ENCODE data around the gene KANK4.
"Not testable (repeated sequence)": the region's sequence is repeated elsewhere in the genome, so short reads cannot be mapped to it uniquely, and the experiment has no call there.

The KANK4 gene

DNA sequence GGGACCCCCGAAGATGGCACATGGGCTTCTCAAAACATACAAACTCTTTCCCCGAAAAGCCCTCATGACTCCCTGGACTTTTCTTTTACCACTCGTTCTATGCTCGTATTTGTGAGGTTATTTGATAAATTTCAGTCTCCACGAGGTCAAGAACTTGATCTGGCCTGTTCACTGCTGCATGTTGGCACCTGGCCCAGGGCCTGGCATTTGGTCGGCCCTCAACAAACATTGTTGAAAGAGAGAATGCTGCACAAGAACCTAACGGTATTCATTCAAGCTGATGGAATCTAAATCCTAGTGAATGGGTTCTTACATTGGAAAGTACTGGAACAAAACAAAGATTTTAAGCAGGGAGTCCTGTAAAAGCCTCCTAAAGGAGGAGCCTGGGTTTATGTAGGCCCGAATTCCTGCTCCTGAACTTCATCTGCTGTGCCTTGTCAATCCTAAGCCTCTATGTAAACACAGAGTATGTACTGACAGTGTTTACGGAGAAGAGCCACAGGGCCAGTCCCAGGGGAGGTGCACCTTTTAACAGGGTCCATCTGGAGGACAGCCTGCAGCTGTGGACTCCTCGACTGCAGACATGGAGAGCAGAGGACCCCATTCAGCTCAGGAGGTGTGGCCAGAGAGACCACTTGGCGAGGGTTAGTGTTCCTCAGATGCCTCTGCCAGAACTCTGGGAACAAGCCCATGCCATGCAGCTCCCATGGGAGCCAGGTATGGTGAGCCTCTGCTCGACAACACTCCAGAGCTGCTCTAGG lies 77.7 kb downstream of the KANK4 start:
- Histone ChIP-seq H3K27me3 (ENCODE audit: insufficient read depth, low read length, poor library complexity) (no peaks in the 10 kb centered on the region), H3K79me2 (ENCODE audit: insufficient read depth, low read length) (no peaks in the 10 kb centered on the region), H3K4me2 (ENCODE audit: insufficient read depth, low read length) (no peak overlapping the region), H3K4me1 (ENCODE audit: insufficient read depth, low read length) (no peaks in the 10 kb centered on the region), H3K27ac (ENCODE audit: low read length) (no peak overlapping the region), H3K9ac (ENCODE audit: low read depth, low read length) (no peak overlapping the region), H3K9me3 (ENCODE audit: insufficient read depth, low read length, severe bottlenecking) (no peaks in the 10 kb centered on the region), H2AFZ (ENCODE audit: low read depth, low read length) (no peak overlapping the region), H3K4me3 (ENCODE audit: low read depth in 1 of 2, low read length in 2 of 2) (no peak overlapping the region), H3K36me3 (ENCODE audit: insufficient read depth, low read length) (no peaks in the 10 kb centered on the region), H4K20me1 (ENCODE audit: insufficient read depth, low read length) (no peaks in the 10 kb centered on the region)
- TF ChIP-seq EZH2 (IDR thresholded peaks at IDR 0.05; ENCODE audit: borderline replicate concordance, low read depth, low read length, severe bottlenecking): no peak
- TF ChIP-seq, protein P1, sequence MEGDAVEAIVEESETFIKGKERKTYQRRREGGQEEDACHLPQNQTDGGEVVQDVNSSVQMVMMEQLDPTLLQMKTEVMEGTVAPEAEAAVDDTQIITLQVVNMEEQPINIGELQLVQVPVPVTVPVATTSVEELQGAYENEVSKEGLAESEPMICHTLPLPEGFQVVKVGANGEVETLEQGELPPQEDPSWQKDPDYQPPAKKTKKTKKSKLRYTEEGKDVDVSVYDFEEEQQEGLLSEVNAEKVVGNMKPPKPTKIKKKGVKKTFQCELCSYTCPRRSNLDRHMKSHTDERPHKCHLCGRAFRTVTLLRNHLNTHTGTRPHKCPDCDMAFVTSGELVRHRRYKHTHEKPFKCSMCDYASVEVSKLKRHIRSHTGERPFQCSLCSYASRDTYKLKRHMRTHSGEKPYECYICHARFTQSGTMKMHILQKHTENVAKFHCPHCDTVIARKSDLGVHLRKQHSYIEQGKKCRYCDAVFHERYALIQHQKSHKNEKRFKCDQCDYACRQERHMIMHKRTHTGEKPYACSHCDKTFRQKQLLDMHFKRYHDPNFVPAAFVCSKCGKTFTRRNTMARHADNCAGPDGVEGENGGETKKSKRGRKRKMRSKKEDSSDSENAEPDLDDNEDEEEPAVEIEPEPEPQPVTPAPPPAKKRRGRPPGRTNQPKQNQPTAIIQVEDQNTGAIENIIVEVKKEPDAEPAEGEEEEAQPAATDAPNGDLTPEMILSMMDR (IDR thresholded peaks at IDR 0.05; ENCODE audit: borderline replicate concordance, extremely low read depth, low read length, poor library complexity, severe bottlenecking): no peak
- DNase-seq: no peak
- no peak for ATAC-seq (ENCODE audit: insufficient read depth, low read depth)

DNA sequence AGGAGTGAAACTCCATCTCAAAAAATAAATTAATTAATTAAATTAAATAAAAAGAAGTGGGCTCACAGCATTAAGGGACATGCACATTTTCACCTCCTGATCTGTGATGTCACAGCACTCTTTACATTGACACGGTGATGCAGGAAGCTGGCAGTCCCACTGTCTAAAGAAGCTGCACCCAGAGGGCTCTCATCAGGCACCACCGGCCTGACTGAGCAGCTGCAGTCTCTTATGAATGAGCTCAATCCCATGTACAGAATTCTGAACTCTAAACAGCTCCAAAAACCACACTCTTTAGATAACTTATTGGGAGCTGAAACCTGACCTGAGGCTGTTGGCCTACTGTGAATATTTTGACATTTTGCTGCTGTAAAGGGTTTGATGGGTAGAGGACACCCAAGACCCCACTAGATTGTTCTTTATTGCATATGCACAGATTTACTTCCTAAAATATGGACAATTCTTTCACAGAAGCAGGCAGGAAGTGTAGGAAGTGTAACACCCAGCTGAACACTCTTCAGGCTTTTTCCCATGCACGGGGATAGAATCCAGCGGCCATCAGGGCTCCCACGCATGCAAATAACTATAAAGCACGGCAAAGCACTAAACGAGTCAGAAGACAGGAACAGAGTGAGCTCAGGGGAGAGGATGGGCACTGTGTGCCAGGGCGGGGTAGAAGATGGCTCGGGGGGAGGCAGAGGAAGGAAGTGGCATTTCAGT lies 78.4 kb downstream of the KANK4 start:
- H3K36me3 ChIP-seq (ENCODE audit: insufficient read depth, low read length): no peaks in the 10 kb centered on the region
- no peaks in the 10 kb centered on the region for H3K79me2 ChIP-seq (ENCODE audit: insufficient read depth, low read length)

DNA sequence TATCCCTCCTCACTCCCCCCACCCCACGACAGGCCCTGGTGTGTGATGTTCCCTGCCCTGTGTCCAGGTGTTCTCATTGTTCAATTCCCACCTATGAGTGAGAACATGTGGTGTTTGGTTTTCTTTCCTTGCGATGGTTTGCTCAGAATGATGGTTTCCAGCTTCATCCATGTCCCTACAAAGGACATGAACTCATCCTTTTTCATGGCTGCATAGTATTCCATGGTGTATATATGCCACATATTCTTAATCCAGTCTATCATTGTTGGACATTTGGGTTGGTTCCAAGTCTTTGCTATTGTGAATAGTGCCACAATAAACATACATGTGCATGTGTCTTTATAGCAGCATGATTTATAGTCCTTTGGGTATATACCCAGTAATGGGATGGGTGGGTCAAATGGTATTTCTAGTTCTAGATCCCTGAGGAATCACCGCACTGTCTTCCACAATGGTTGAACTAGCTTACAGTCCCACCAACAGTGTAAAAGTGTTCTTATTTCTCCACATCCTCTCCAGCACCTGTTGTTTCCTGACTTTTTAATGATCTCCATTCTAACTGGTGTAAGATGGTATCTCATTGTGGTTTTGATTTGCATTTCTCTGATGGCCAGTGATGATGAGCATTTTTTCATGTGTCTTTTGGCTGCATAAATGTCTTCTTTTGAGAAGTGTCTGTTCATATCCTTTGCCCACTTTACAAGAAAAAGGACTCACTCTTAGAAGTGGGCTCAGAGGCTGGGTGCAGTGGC lies 79.4 kb downstream of the KANK4 start:
- ATAC-seq (ENCODE audit: insufficient read depth, low read depth); H2AFZ ChIP-seq (ENCODE audit: low read depth, low read length); H3K9ac ChIP-seq (ENCODE audit: low read depth, low read length); H3K27me3 ChIP-seq (ENCODE audit: insufficient read depth, low read length, poor library complexity); DNase-seq; H3K79me2 ChIP-seq (ENCODE audit: insufficient read depth, low read length); H3K4me1 ChIP-seq (ENCODE audit: insufficient read depth, low read length); H3K9me3 ChIP-seq (ENCODE audit: insufficient read depth, low read length, severe bottlenecking); H3K27ac ChIP-seq (ENCODE audit: low read length); H3K4me3 ChIP-seq (ENCODE audit: low read depth in 1 of 2, low read length in 2 of 2); H3K4me2 ChIP-seq (ENCODE audit: insufficient read depth, low read length); H3K36me3 ChIP-seq (ENCODE audit: insufficient read depth, low read length); H4K20me1 ChIP-seq (ENCODE audit: insufficient read depth, low read length): not testable (repeated sequence)

More for the DNA sequence above, 78.4 kb downstream of the KANK4 start:
- Histone ChIP-seq H3K4me1 (ENCODE audit: insufficient read depth, low read length) (no peaks in the 10 kb centered on the region), H3K4me2 (ENCODE audit: insufficient read depth, low read length) (no peak overlapping the region), H3K9ac (ENCODE audit: low read depth, low read length) (no peak overlapping the region), H2AFZ (ENCODE audit: low read depth, low read length) (no peak overlapping the region), H3K4me3 (ENCODE audit: low read depth in 1 of 2, low read length in 2 of 2) (no peak overlapping the region), H3K9me3 (ENCODE audit: insufficient read depth, low read length, severe bottlenecking) (no peaks in the 10 kb centered on the region), H4K20me1 (ENCODE audit: insufficient read depth, low read length) (no peaks in the 10 kb centered on the region), H3K27ac (ENCODE audit: low read length) (no peak overlapping the region), H3K27me3 (ENCODE audit: insufficient read depth, low read length, poor library complexity) (no peaks in the 10 kb centered on the region)
- ATAC-seq (ENCODE audit: insufficient read depth, low read depth) (no peak), DNase-seq (no peak)
- no peak for TF ChIP-seq EZH2 (IDR thresholded peaks at IDR 0.05; ENCODE audit: borderline replicate concordance, low read depth, low read length, severe bottlenecking)
- TF ChIP-seq, protein P1 (IDR thresholded peaks at IDR 0.05; ENCODE audit: borderline replicate concordance, extremely low read depth, low read length, poor library complexity, severe bottlenecking): no peak

DNA sequence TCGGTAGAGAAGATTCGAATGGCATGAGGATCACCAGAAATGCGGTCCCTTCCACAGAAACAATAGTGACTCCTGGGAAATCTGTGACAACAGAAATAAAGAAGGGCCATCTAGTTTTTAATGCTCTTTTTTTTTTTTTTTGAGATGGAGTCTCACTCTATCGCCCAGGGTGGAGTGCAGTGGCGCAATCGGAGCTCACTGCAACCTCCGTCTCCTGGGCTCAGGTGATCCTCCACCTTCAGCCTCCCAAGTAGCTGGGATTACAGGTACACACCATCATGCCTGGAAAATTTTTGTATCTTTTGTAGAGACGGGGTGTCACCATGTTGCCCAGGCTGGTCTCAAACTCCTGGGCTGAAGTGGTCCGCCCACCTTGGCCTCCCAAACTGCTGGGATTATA lies 80.7 kb downstream of the KANK4 start:
- no peak overlapping the region for H2AFZ ChIP-seq (ENCODE audit: low read depth, low read length)
- no peak overlapping the region for H3K4me2 ChIP-seq (ENCODE audit: insufficient read depth, low read length)
- H3K4me1 ChIP-seq (ENCODE audit: insufficient read depth, low read length): no peaks in the 10 kb centered on the region
- no peak for DNase-seq
- H3K9ac ChIP-seq (ENCODE audit: low read depth, low read length): no peak overlapping the region
- no peak overlapping the region for H3K4me3 ChIP-seq (ENCODE audit: low read depth in 1 of 2, low read length in 2 of 2)
- no peaks in the 10 kb centered on the region for H4K20me1 ChIP-seq (ENCODE audit: insufficient read depth, low read length)
- H3K9me3 ChIP-seq (ENCODE audit: insufficient read depth, low read length, severe bottlenecking): no peaks in the 10 kb centered on the region
- TF ChIP-seq, protein P1 (IDR thresholded peaks at IDR 0.05; ENCODE audit: borderline replicate concordance, extremely low read depth, low read length, poor library complexity, severe bottlenecking): no peak
- no peaks in the 10 kb centered on the region for H3K27me3 ChIP-seq (ENCODE audit: insufficient read depth, low read length, poor library complexity)
- no peaks in the 10 kb centered on the region for H3K36me3 ChIP-seq (ENCODE audit: insufficient read depth, low read length)
- ATAC-seq (ENCODE audit: insufficient read depth, low read depth): no peak
- no peak overlapping the region for H3K27ac ChIP-seq (ENCODE audit: low read length)
- no peaks in the 10 kb centered on the region for H3K79me2 ChIP-seq (ENCODE audit: insufficient read depth, low read length)
